Stomach (tissue), 4 donors: ENCODE measurements around the gene TIGD7.

Experiments used
- CTCF ChIP-seq, 7 experiments: fragments of 450-650 bp in 4 of 7; fragments of 200-600 bp in 3 of 7; sonication (generic) in 3 of 7; IDR thresholded peaks; one replicate each; pipeline ENCODE4 v1.5.1; 2016 to 2019; ENCODE audit warnings: antibody characterized with exemption in 7 of 7, control low read depth in 2 of 7, mild to moderate bottlenecking in 1 of 7
- POLR2A ChIP-seq, 4 donors: fragments of 450-650 bp; IDR thresholded peaks; one replicate each; pipeline ENCODE4 v1.6.1; 2016; ENCODE audit warnings: antibody characterized with exemption in 4 of 4, control low read depth in 2 of 4, mild to moderate bottlenecking in 1 of 4, moderate library complexity in 1 of 4

GRCh38 chr16:3304370-3304769 lies 860 bp downstream of the TIGD7 start:
- TF ChIP-seq POLR2A (IDR thresholded peaks at IDR 0.05) (no peak), CTCF (IDR thresholded peaks at IDR 0.05) (no peak)
